Caco-2 (cell line): ENCODE data around the gene TRMT2A. TPM values are rescaled to one million over a fixed set of nuclear protein-coding genes. Genes with fewer than 3 reads are reported as not detected.

Experiments used
- BruUV-seq: library from RNA; stranded (reverse); fragments of 400-500 nt; replicated peaks from 2 replicates; lab custom pipeline; 2021; lab: Mats Ljungman, UMichigan
- CTCF ChIA-PET: fragments of 300-600 bp; sonication (Branson Sonifier 250); formaldehyde crosslinking; loops from one replicate; lab custom pipeline; 2022; ENCODE audit warnings: antibody characterized with exemption; lab: Charles Lee
- POLR2A ChIA-PET: fragments of 300-600 bp; sonication (Branson Sonifier 250); formaldehyde crosslinking; loops from one replicate; lab custom pipeline; 2022; ENCODE audit warnings: antibody characterized with exemption; lab: Charles Lee
- DNase-seq, 2 experiments: peaks; one replicate each; pipeline versions ENCODE4 v3.0.0 to v3.0.0-alpha.2; 2020 to 2022
- H3K27me3 ChIP-seq: replicated peaks from 2 replicates; pipeline ENCODE4 v1.6.0; 2011; ENCODE audit warnings: low read length; ENCODE audit not compliant: control insufficient read depth, insufficient read depth
- H3K36me3 ChIP-seq: 2 replicates; pipeline ENCODE4 v1.5.1; 2011; ENCODE audit warnings: low read length; ENCODE audit not compliant: control insufficient read depth, insufficient read depth
- H3K4me1 ChIP-seq: fragments of 250-450 bp; sonication (Bioruptor Pico); 2 replicates; pipeline ENCODE4 v1.5.1; 2020; ENCODE audit warnings: mild to moderate bottlenecking
- H3K4me3 ChIP-seq: 2 replicates; pipeline ENCODE4 v1.5.1; 2011; ENCODE audit warnings: low read depth, mild to moderate bottlenecking, control low read depth, low read length
- H3K9me3 ChIP-seq: fragments of 250-450 bp; sonication (Bioruptor Pico); 2 replicates; pipeline ENCODE4 v1.5.1; 2020; ENCODE audit warnings: mild to moderate bottlenecking, moderate library complexity
- H3K27ac Mint-ChIP-seq: one replicate; pipeline ENCODE4 v1.8.0; 2022; ENCODE audit warnings: mixed read lengths; ENCODE audit not compliant: unreplicated experiment
- H3K27me3 Mint-ChIP-seq: one replicate; pipeline ENCODE4 v1.8.0; 2022; ENCODE audit warnings: mixed read lengths; ENCODE audit not compliant: insufficient read depth, unreplicated experiment
- H3K36me3 Mint-ChIP-seq: one replicate; pipeline ENCODE4 v1.8.0; 2022; ENCODE audit warnings: mild to moderate bottlenecking, mixed read lengths; ENCODE audit not compliant: insufficient read depth, unreplicated experiment
- H3K4me1 Mint-ChIP-seq: one replicate; pipeline ENCODE4 v1.8.0; 2022; ENCODE audit warnings: low read depth, mixed read lengths; ENCODE audit not compliant: unreplicated experiment
- H3K4me3 Mint-ChIP-seq: one replicate; pipeline ENCODE4 v1.8.0; 2022; ENCODE audit warnings: mild to moderate bottlenecking, moderate library complexity, mixed read lengths; ENCODE audit not compliant: unreplicated experiment
- H3K9me3 Mint-ChIP-seq: one replicate; pipeline ENCODE4 v1.8.0; 2022; ENCODE audit warnings: mixed read lengths; ENCODE audit not compliant: unreplicated experiment
- intact Hi-C: fragments of 100-400 bp; cut with micrococcal nuclease; formaldehyde crosslinking; loops from one replicate; pipeline ENCODE4 v1.10.0; 2022; ENCODE audit not compliant: unreplicated experiment
- total RNA-seq: library from RNA; stranded (reverse); gene quantifications from 2 replicates; pipeline ENCODE4 v1.2.3, GENCODE V29; 2022
- TF ChIP-seq, protein P1 (sequence below), 2 experiments: fragments of 200-600 bp in 1 of 2; IDR thresholded peaks; 1 replicate in 1 of 2; 2 replicates in 1 of 2; pipeline versions ENCODE4 v1.5.1 to v1.8.0; 2011 to 2022; ENCODE audit warnings: antibody characterized with exemption in 1 of 2, control low read depth in 1 of 2, inconsistent platforms in 1 of 2, low read depth in 1 of 2, low read length in 1 of 2, mild to moderate bottlenecking in 1 of 2, moderate library complexity in 1 of 2; ENCODE audit not compliant: insufficient read depth in 1 of 2, severe bottlenecking in 1 of 2, unreplicated experiment in 1 of 2

The TRMT2A gene
- total RNA-seq, 1 experiment from 2014 or later: 41.1 TPM

DNA sequence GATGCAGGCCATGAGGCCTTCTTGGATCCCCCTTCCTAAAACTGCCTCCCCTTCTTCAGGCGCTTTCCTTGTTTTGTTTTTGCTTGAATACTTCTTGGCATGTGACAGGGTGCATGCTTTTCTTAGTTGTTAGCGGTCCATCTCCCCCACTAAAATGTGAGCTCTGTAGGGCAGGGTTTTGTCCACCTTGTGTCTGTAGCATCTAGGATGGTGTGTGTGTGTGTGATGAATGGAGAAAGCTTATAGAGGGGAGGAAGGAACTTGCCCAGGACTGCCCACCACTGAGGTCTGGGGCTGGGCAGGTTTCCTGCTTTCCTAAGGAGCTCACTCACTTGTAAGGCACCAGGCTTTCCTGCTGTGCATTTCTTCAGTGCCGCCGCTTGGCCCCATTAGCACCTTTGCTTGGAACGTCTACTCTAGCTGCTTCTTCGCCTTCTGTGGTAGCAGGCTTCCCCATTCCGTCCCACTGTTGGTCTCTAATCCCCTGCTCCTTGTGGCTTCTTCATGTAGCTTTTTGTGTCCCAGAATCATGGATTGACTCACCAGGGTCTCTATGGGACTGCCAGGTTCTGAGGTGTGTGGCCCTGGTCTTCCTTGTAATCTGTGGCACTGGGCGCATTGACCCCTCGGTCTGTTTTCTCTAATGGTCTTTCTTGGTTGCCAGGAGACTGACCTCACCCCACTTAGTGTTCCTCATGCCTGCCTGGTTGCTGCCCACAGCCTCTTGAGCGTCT is 33.7 kb downstream of the TRMT2A start:
- Histone ChIP-seq H3K4me1 (peaks cover 23% of the 10 kb centered on the region), H3K4me3 (no peak overlapping the region), H3K36me3 (peaks cover 3% of the 10 kb centered on the region), H3K27me3 (no peaks in the 10 kb centered on the region), H3K9me3 (no peaks in the 10 kb centered on the region)
- TF ChIP-seq, protein P1, sequence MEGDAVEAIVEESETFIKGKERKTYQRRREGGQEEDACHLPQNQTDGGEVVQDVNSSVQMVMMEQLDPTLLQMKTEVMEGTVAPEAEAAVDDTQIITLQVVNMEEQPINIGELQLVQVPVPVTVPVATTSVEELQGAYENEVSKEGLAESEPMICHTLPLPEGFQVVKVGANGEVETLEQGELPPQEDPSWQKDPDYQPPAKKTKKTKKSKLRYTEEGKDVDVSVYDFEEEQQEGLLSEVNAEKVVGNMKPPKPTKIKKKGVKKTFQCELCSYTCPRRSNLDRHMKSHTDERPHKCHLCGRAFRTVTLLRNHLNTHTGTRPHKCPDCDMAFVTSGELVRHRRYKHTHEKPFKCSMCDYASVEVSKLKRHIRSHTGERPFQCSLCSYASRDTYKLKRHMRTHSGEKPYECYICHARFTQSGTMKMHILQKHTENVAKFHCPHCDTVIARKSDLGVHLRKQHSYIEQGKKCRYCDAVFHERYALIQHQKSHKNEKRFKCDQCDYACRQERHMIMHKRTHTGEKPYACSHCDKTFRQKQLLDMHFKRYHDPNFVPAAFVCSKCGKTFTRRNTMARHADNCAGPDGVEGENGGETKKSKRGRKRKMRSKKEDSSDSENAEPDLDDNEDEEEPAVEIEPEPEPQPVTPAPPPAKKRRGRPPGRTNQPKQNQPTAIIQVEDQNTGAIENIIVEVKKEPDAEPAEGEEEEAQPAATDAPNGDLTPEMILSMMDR (IDR thresholded peaks at IDR 0.05; ENCODE audit: insufficient read depth in 1 of 2, low read depth in 1 of 2, low read length in 1 of 2, severe bottlenecking in 1 of 2, unreplicated experiment in 1 of 2): no peak
- DNase-seq: no peak
- POLR2A ChIA-PET: no interaction called here
- Mint-ChIP-seq H3K9me3 (no peaks in the 10 kb centered on the region), H3K36me3 (peaks cover 66% of the 10 kb centered on the region), H3K4me3 (peak overlapping the region; percentile 63), H3K27me3 (no peaks in the 10 kb centered on the region), H3K4me1 (peaks cover 22% of the 10 kb centered on the region), H3K27ac (peak overlapping the region; percentile 59)
- no TSS peak for BruUV-seq
- intact Hi-C loops: loop anchor here (5.0 kb wide), 1 partner anchor 66 kb away; the partner anchor contains the start of gene ARVCF
- CTCF ChIA-PET: interaction anchor here (1.0 kb wide), 1 partner anchor 45 kb away, joined by 3 read pairs; no protein-coding TSS in a partner anchor

DNA sequence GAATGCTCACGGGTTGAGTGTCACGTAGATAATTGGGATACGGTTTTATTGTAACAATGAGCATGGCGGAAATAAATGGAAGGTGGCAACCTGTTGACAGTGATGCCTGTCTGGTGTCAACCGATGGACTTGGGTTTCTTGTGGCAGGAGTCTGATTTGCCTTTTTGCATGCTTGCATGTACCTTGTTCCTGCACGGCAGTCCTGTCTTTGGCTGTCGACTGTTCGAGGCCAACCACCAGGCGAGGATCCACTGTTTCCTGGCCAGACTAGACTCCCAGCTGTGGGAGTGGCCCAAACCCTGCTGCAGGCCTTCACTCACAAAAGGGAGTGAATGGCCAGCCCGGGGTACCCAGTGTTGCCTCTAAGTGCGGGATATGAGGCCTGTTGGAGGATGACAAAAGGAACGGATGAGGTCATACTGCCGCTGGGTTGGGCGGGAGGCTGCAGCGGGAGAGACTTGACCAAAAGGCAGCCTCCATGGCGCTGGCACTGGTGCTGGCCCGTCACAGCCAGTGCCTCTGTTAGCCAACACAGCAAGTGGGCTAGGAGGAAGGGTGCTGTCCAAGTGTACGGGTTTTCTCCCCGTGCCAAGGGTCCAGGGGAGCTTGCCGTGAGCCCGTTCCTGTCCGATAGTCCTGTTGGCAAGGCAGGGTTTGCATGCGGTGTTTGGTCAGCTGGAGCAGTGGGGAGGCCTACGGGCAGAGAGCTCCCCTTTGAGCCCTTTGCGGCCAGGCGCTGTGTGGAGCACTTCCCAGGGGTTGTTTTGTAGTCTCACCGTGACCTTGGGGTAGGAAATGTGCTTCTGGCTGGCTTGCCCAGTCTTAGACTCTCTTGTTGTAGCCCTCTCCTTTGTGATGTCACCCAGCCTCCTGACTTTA is 36.0 kb downstream of the TRMT2A start:
- TF ChIP-seq, protein P1 (IDR thresholded peaks at IDR 0.05; ENCODE audit: insufficient read depth in 1 of 2, low read depth in 1 of 2, low read length in 1 of 2, severe bottlenecking in 1 of 2, unreplicated experiment in 1 of 2): no peak

DNA sequence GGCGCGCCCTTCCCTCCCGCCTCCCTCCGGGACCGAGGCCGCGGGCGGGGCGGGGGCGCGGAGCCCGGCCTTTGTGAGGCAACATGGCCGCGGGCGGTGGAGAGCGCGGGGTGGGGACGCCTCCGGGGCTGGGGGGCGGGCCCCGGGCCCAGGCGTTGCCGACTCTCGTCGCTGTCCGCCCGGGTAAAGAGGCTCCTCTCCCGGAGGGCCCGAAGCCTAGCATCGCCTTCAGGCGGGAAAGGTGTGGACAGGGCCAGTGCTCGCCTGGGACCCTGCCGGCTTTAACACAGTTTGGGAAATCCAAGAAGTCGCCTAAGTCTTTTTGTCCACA is 36.6 kb downstream of the TRMT2A start:
- POLR2A ChIA-PET: interaction anchor here (0.9 to 1.0 kb wide), 3 partner anchors 11 to 60 kb away, joined by 4 to 5 read pairs (median 5); partner anchors contain the start of gene TANGO2
- TSS peak; percentile 34 for BruUV-seq
- no peaks in the 10 kb centered on the region for H3K9me3 Mint-ChIP-seq
- peak overlapping the region; percentile 79 for H3K4me3 Mint-ChIP-seq
- intact Hi-C loops: loop anchor here (1.0 to 5.0 kb wide), 3 partner anchors 37 to 118 kb away; partner anchors contain the start of genes ARVCF and TRMT2A
- no peaks in the 10 kb centered on the region for H3K9me3 ChIP-seq
- peak overlapping the region; percentile 82 for H3K27ac Mint-ChIP-seq
- peaks cover 22% of the 10 kb centered on the region for H3K4me1 Mint-ChIP-seq
- CTCF ChIA-PET: interaction anchor here (0.6 kb wide), 1 partner anchor 114 kb away, joined by 6 read pairs; no protein-coding TSS in a partner anchor
- peaks cover 37% of the 10 kb centered on the region for H3K36me3 Mint-ChIP-seq
- no peaks in the 10 kb centered on the region for H3K27me3 ChIP-seq
- H3K4me1 ChIP-seq: peaks cover 23% of the 10 kb centered on the region
- DNase-seq: peak; percentile 77 to 83
- peak overlapping the region; percentile 52 for H3K4me3 ChIP-seq
- no peaks in the 10 kb centered on the region for H3K36me3 ChIP-seq
- TF ChIP-seq, protein P1 (IDR thresholded peaks at IDR 0.05; ENCODE audit: insufficient read depth in 1 of 2, low read depth in 1 of 2, low read length in 1 of 2, severe bottlenecking in 1 of 2, unreplicated experiment in 1 of 2): no peak
- H3K27me3 Mint-ChIP-seq: no peaks in the 10 kb centered on the region

More for the DNA sequence above, 36.0 kb downstream of the TRMT2A start:
- Mint-ChIP-seq H3K4me1 (peaks cover 22% of the 10 kb centered on the region), H3K27me3 (no peaks in the 10 kb centered on the region), H3K36me3 (peaks cover 43% of the 10 kb centered on the region), H3K27ac (peak overlapping the region; percentile 82), H3K9me3 (no peaks in the 10 kb centered on the region), H3K4me3 (peak overlapping the region; percentile 79)
- ChIA-PET POLR2A (no interaction called here), CTCF (interaction anchor here (0.7 kb wide), 1 partner anchor 389 kb away, joined by 5 read pairs; no protein-coding TSS in a partner anchor)
- no TSS peak for BruUV-seq
- no peaks in the 10 kb centered on the region for H3K27me3 ChIP-seq
- peak in 1 of 2 experiments; percentile 24 for DNase-seq
- intact Hi-C loops: loop anchor here (1.0 to 5.0 kb wide), 3 partner anchors 36 to 118 kb away; partner anchors contain the start of genes ARVCF and TRMT2A
- H3K4me1 ChIP-seq: peaks cover 23% of the 10 kb centered on the region
- H3K9me3 ChIP-seq: no peaks in the 10 kb centered on the region
- no peaks in the 10 kb centered on the region for H3K36me3 ChIP-seq
- H3K4me3 ChIP-seq: peak overlapping the region; percentile 52
